IMR-90 (cell line): ENCODE data around the gene ACOX1. TPM values are rescaled to one million over a fixed set of nuclear protein-coding genes. Genes with fewer than 3 reads are reported as not detected.

ENCODE experiments used
- ATAC-seq: fragments of 200-7000 bp; cut with Tn5 transposase; 2 replicates; pipeline ENCODE4 v1.9.1; 2020; ENCODE audit warnings: low read depth, mild to moderate bottlenecking, moderate library complexity
- BruUV-seq: library from RNA; stranded (reverse); fragments of 400-500 nt; replicated peaks from 2 replicates; lab custom pipeline; 2021; lab: Mats Ljungman, UMichigan
- CTCF ChIA-PET: fragments of 300-600 bp; formaldehyde crosslinking; extraction: SDS; loops from one replicate; lab custom pipeline; 2021; ENCODE audit warnings: antibody characterized with exemption; lab: Yijun Ruan, JAX
- POLR2A ChIA-PET: fragments of 300-600 bp; sonication (Branson Sonifier 250); formaldehyde crosslinking; loops from one replicate; lab custom pipeline; 2022; ENCODE audit warnings: antibody characterized with exemption; ENCODE audit not compliant: unreplicated experiment; lab: Charles Lee
- DNase-seq: peaks from one replicate; pipeline ENCODE4 v3.0.0; 2013
- H2AFZ ChIP-seq: replicated peaks from 2 replicates; pipeline ENCODE3; 2013; ENCODE audit warnings: low read length, mild to moderate bottlenecking; ENCODE audit not compliant: poor library complexity
- H2AK5ac ChIP-seq: 2 replicates; pipeline ENCODE4 v1.6.1; 2013; ENCODE audit warnings: low read depth, low read length, inconsistent platforms
- H2AK9ac ChIP-seq: replicated peaks from 2 replicates; pipeline ENCODE3; 2013; ENCODE audit warnings: mild to moderate bottlenecking, low read depth, low read length, moderate library complexity; ENCODE audit not compliant: poor library complexity
- H2BK120ac ChIP-seq: 2 replicates; pipeline ENCODE4 v1.6.1; 2013; ENCODE audit warnings: low read depth, low read length, inconsistent platforms
- H2BK15ac ChIP-seq: 3 replicates; pipeline ENCODE4 v1.6.1; 2013; ENCODE audit warnings: low read depth, low read length, inconsistent platforms
- H2BK20ac ChIP-seq: 2 replicates; pipeline ENCODE4 v1.6.1; 2013; ENCODE audit warnings: low read depth, mild to moderate bottlenecking, inconsistent platforms, low read length, moderate library complexity
- H2BK5ac ChIP-seq: 2 replicates; pipeline ENCODE4 v1.6.1; 2013; ENCODE audit warnings: mild to moderate bottlenecking, low read depth, low read length, inconsistent platforms; ENCODE audit not compliant: poor library complexity, severe bottlenecking
- H3K14ac ChIP-seq: replicated peaks from 2 replicates; pipeline ENCODE4 v1.6.1; 2013; ENCODE audit warnings: low read depth, low read length, inconsistent platforms
- H3K18ac ChIP-seq: 2 replicates; pipeline ENCODE4 v1.6.1; 2013; ENCODE audit warnings: low read depth, low read length, control low read depth
- H3K23ac ChIP-seq: 2 replicates; pipeline ENCODE4 v1.6.1; 2013; ENCODE audit warnings: low read depth, low read length, inconsistent platforms
- H3K27ac ChIP-seq: 2 replicates; pipeline ENCODE4 v1.5.1; 2013; ENCODE audit warnings: mild to moderate bottlenecking, control low read depth, low read length; ENCODE audit not compliant: insufficient read depth
- H3K27me3 ChIP-seq: 2 replicates; pipeline ENCODE4 v1.6.1; 2013; ENCODE audit warnings: low read length; ENCODE audit not compliant: control insufficient read depth, insufficient read depth
- H3K36me3 ChIP-seq: 2 replicates; pipeline ENCODE4 v1.6.1; 2013; ENCODE audit warnings: low read length, mixed read lengths; ENCODE audit not compliant: control insufficient read depth, insufficient read depth
- H3K4ac ChIP-seq: 2 replicates; pipeline ENCODE4 v1.6.1; 2013; ENCODE audit warnings: low read depth, low read length, inconsistent platforms
- H3K4me1 ChIP-seq: 2 replicates; pipeline ENCODE4 v1.6.1; 2013; ENCODE audit warnings: low read length, mixed read lengths; ENCODE audit not compliant: control insufficient read depth, insufficient read depth
- H3K4me2 ChIP-seq: 2 replicates; pipeline ENCODE4 v1.6.1; 2013; ENCODE audit warnings: low read depth, mild to moderate bottlenecking, control low read depth, low read length, moderate library complexity
- H3K4me3 ChIP-seq: 2 replicates; pipeline ENCODE4 v1.5.1; 2013; ENCODE audit warnings: low read depth, mild to moderate bottlenecking, control low read depth, low read length, moderate library complexity; ENCODE audit not compliant: insufficient read depth
- H3K56ac ChIP-seq: 2 replicates; pipeline ENCODE4 v1.6.1; 2013; ENCODE audit warnings: low read length, inconsistent platforms; ENCODE audit not compliant: insufficient read depth; ENCODE audit errors: extremely low read depth
- H3K79me1 ChIP-seq, 2 experiments: 2 replicates each; pipeline ENCODE4 v1.6.1; 2013; ENCODE audit warnings: low read length in 2 of 2, inconsistent platforms in 1 of 2, low read depth in 1 of 2
- H3K9ac ChIP-seq: 2 replicates; pipeline ENCODE4 v1.6.1; 2013; ENCODE audit warnings: low read depth, low read length, control low read depth
- H3K9me1 ChIP-seq: 2 replicates; pipeline ENCODE4 v1.6.1; 2013; ENCODE audit warnings: low read length, inconsistent platforms; ENCODE audit not compliant: insufficient read depth
- H3K9me3 ChIP-seq: 2 replicates; pipeline ENCODE4 v1.6.1; 2013; ENCODE audit warnings: low read length; ENCODE audit not compliant: control insufficient read depth, insufficient read depth
- H4K20me1 ChIP-seq: 2 replicates; pipeline ENCODE4 v1.6.1; 2013; ENCODE audit warnings: low read length, inconsistent platforms; ENCODE audit not compliant: insufficient read depth
- H4K5ac ChIP-seq: 2 replicates; pipeline ENCODE4 v1.6.1; 2013; ENCODE audit warnings: mild to moderate bottlenecking, low read depth, low read length, control low read depth
- H4K8ac ChIP-seq, 2 experiments: 2 replicates each; pipeline ENCODE4 v1.6.1; 2013; ENCODE audit warnings: low read depth in 2 of 2, low read length in 2 of 2, control low read depth in 1 of 2, inconsistent platforms in 1 of 2
- H4K91ac ChIP-seq: 2 replicates; pipeline ENCODE4 v1.6.1; 2013; ENCODE audit warnings: low read depth, low read length, inconsistent platforms; ENCODE audit not compliant: insufficient read depth
- CTCF ChIP-seq: conservative IDR thresholded peaks from 2 replicates; pipeline ENCODE4 v1.5.1; 2012; ENCODE audit warnings: mild to moderate bottlenecking, low read depth, low read length, improper control_type of control experiment
- MAFK ChIP-seq: IDR thresholded peaks from 2 replicates; pipeline ENCODE4 v1.6.1; 2012; ENCODE audit warnings: low read depth, low read length, improper control_type of control experiment
- NFE2L2 ChIP-seq: fragments of 150-350 bp; IDR thresholded peaks from 2 replicates; pipeline ENCODE4 v1.6.1; 2016; ENCODE audit warnings: low read depth, mild to moderate bottlenecking, low read length
- RCOR1 ChIP-seq: IDR thresholded peaks from 2 replicates; pipeline ENCODE4 v1.6.1; 2012; ENCODE audit warnings: mild to moderate bottlenecking, low read length, improper control_type of control experiment; ENCODE audit not compliant: insufficient replicate concordance
- WGBS, 2 experiments: methylation state at CpG; one replicate each; pipeline versions ENCODE4 v1.1.5 to v1.1.7; 2013; ENCODE audit warnings: missing lambda C conversion rate in 2 of 2; ENCODE audit not compliant: insufficient read length in 1 of 2; ENCODE audit errors: extremely low coverage in 2 of 2; 5-methylcytosine and 5-hydroxymethylcytosine counted together
- dilution Hi-C: fragments of 300-500 bp; cut with HindIII; formaldehyde crosslinking; loops from one replicate; pipeline ENCODE4 v1.14.3; 2018; ENCODE audit warnings: low sequenced_read_pairs; ENCODE audit not compliant: unreplicated experiment
- in situ Hi-C: fragments of 300-500 bp; cut with MboI; formaldehyde crosslinking; loops from 3 replicates; pipeline ENCODE4 v1.14.3; 2019; ENCODE audit warnings: low sequenced_read_pairs, inconsistent platforms, mixed read lengths
- intact Hi-C: fragments of 100-400 bp; cut with micrococcal nuclease; formaldehyde crosslinking; loops from 2 replicates; pipeline ENCODE4 v1.10.0; 2022
- polyA plus RNA-seq, 3 experiments: library from polyadenylated mRNA; depleted of rRNA; stranded (reverse); fragments of >200 nt; gene quantifications; 2 replicates each; pipeline ENCODE4 v1.2.3, GENCODE V29; 2012; ENCODE audit warnings: low replicate concordance in 1 of 3
- total RNA-seq: library from RNA; depleted of rRNA; stranded (reverse); fragments of >200 nt; gene quantifications from 2 replicates; pipeline ENCODE4 v1.2.3, GENCODE V29; 2012

The ACOX1 gene
- total and polyA plus RNA-seq, 2 of the 4 experiments (the other 2 are of a cell fraction), result 16.1 to 94.8 TPM

- no peak for TF ChIP-seq RCOR1
- TF ChIP-seq MAFK, result no peak
These were observed 82.4 kb downstream of the ACOX1 start, which contains the start of gene TRIM65 (continued) for GRCh38 chr17:75896415-75897159.

GRCh38 chr17:75895370-75896155 lies 83.4 kb downstream of the ACOX1 start:
- H2BK5ac ChIP-seq, result no peak overlapping the region
- in situ Hi-C loops (no loop called here), dilution Hi-C loops (no loop called here), intact Hi-C loops (no loop called here)
- TF ChIP-seq CTCF, result peak; percentile 39
- no peak for TF ChIP-seq NFE2L2
- H2AFZ ChIP-seq, result peak overlapping the region; percentile 41
- H3K27ac ChIP-seq, result peak overlapping the region; percentile 28
- H3K14ac ChIP-seq, result peak overlapping the region; percentile 39
- H4K20me1 ChIP-seq, result peaks cover 4% of the 10 kb centered on the region; the same call in 1 of the 2 replicates
- 23% methylated on average over 17 of the region's 28 CpGs; no CpG with 5 or more reads in 1 of the 2 experiments for WGBS, 2 experiments
- peak overlapping the region; percentile 18; the same call in 1 of the 2 replicates for H4K91ac ChIP-seq
- H3K9me1 ChIP-seq, result peaks cover 10% of the 10 kb centered on the region; the same call in 1 of the 2 replicates
- peak overlapping the region; percentile 83 for H4K5ac ChIP-seq
- peak overlapping the region; percentile 50; the same call in 1 of the 2 replicates for H3K23ac ChIP-seq
- peak overlapping the region; percentile 37; the same call in 1 of the 2 replicates for H3K18ac ChIP-seq
- no TSS peak for BruUV-seq
- peak overlapping the region; percentile 38 to 73 for H4K8ac ChIP-seq
- DNase-seq, result no peak
- H2BK15ac ChIP-seq, result no peak overlapping the region; the same call in 2 of the 3 replicates
- H3K4me3 ChIP-seq, result peak overlapping the region; percentile 45
- peak overlapping the region; percentile 72 for H2AK5ac ChIP-seq
- peak overlapping the region; percentile 30 for H3K4ac ChIP-seq
- peak overlapping the region; percentile 59 for H3K9ac ChIP-seq
- H2AK9ac ChIP-seq, result peak overlapping the region; percentile 96
- peaks cover 27% of the 10 kb centered on the region for H3K36me3 ChIP-seq
- H3K4me2 ChIP-seq, result peak overlapping the region; percentile 95
- POLR2A ChIA-PET, result interaction anchor here (0.6 to 1.8 kb wide), 2 partner anchors 40 to 116 kb away, joined by 6 to 7 read pairs; partner anchors contain the start of gene WBP2
- H3K9me3 ChIP-seq, result no peaks in the 10 kb centered on the region
- peak; percentile 1 for ATAC-seq
- no peak overlapping the region for H3K56ac ChIP-seq
- CTCF ChIA-PET, result interaction anchor here (0.6 to 1.3 kb wide), 2 partner anchors 112 to 294 kb away, joined by 3 read pairs; no protein-coding TSS in a partner anchor
- H2BK120ac ChIP-seq, result peak overlapping the region; percentile 6; the same call in 1 of the 2 replicates
- peaks cover 9 to 44% of the 10 kb centered on the region in 2 experiments; a peak in 3 of 4 replicates for H3K79me1 ChIP-seq
- peaks cover 7% of the 10 kb centered on the region; the same call in 1 of the 2 replicates for H3K4me1 ChIP-seq
- H2BK20ac ChIP-seq, result no peak overlapping the region
- H3K27me3 ChIP-seq, result no peaks in the 10 kb centered on the region
